GM23338 (cell line): ENCODE results near the gene THOP1. TPM values are rescaled to one million over a fixed set of nuclear protein-coding genes. Genes with fewer than 3 reads are reported as not detected.

Experiments
- ATAC-seq: fragments of 200-7000 bp; cut with Tn5 transposase; 3 replicates; pipeline ENCODE4 v1.9.1; 2020
- DNase-seq: peaks from one replicate; pipeline ENCODE4 v3.0.0-alpha.2; 2015; ENCODE audit warnings: low spot score
- H2AFZ ChIP-seq: fragments of 200-600 bp; sonication (generic); 2 replicates; pipeline ENCODE4 v1.8.0; 2016; ENCODE audit warnings: antibody characterized with exemption, mild to moderate bottlenecking, moderate library complexity
- H3F3A ChIP-seq: fragments of 200-600 bp; sonication (generic); replicated peaks from 2 replicates; pipeline ENCODE4 v1.8.0; 2017; ENCODE audit warnings: antibody characterized with exemption, mixed run types, low read depth
- H3K27ac ChIP-seq: fragments of 200-600 bp; sonication (generic); 2 replicates; pipeline ENCODE4 v1.6.1; 2016; ENCODE audit warnings: low read depth
- H3K27me3 ChIP-seq: fragments of 200-600 bp; sonication (generic); 2 replicates; pipeline ENCODE4 v1.8.0; 2016; ENCODE audit warnings: mild to moderate bottlenecking, mixed run types, moderate library complexity; ENCODE audit not compliant: insufficient read depth
- H3K36me3 ChIP-seq: fragments of 200-600 bp; sonication (generic); 2 replicates; pipeline ENCODE4 v1.8.0; 2016; ENCODE audit warnings: mild to moderate bottlenecking; ENCODE audit not compliant: insufficient read depth
- H3K4me1 ChIP-seq: fragments of 200-600 bp; sonication (generic); 2 replicates; pipeline ENCODE4 v1.8.0; 2016; ENCODE audit warnings: mild to moderate bottlenecking, moderate library complexity; ENCODE audit not compliant: insufficient read depth
- H3K4me2 ChIP-seq: fragments of 200-600 bp; sonication (generic); 2 replicates; pipeline ENCODE4 v1.7.1; 2017; ENCODE audit warnings: mixed run types
- H3K4me3 ChIP-seq: fragments of 200-600 bp; sonication (generic); 2 replicates; pipeline ENCODE4 v1.6.1; 2016; ENCODE audit warnings: mixed run types
- H3K79me2 ChIP-seq: fragments of 200-600 bp; sonication (generic); replicated peaks from 2 replicates; pipeline ENCODE4 v1.8.0; 2017; ENCODE audit warnings: mild to moderate bottlenecking; ENCODE audit not compliant: insufficient read depth
- H3K9me2 ChIP-seq: fragments of 200-600 bp; sonication (generic); 2 replicates; pipeline ENCODE4 v1.8.0; 2017; ENCODE audit not compliant: insufficient read depth
- H4K20me1 ChIP-seq: fragments of 200-600 bp; sonication (generic); replicated peaks from 2 replicates; pipeline ENCODE4 v1.8.0; 2017; ENCODE audit warnings: mild to moderate bottlenecking; ENCODE audit not compliant: insufficient read depth
- H3K27ac Mint-ChIP-seq: 2 replicates; pipeline ENCODE4 v1.8.0; 2020; ENCODE audit warnings: inconsistent platforms, mild to moderate bottlenecking, moderate library complexity, mixed read lengths
- H3K27me3 Mint-ChIP-seq: 3 replicates; pipeline ENCODE4 v1.8.0; 2022; ENCODE audit warnings: low read depth, mild to moderate bottlenecking, moderate library complexity, mixed read lengths, inconsistent platforms; ENCODE audit not compliant: insufficient read depth, poor library complexity
- H3K36me3 Mint-ChIP-seq: 3 replicates; pipeline ENCODE4 v1.8.0; 2021; ENCODE audit warnings: low read depth, mild to moderate bottlenecking, inconsistent platforms, moderate library complexity, mixed read lengths
- H3K4me1 Mint-ChIP-seq: 3 replicates; pipeline ENCODE4 v1.8.0; 2020; ENCODE audit warnings: mild to moderate bottlenecking, inconsistent platforms, mixed read lengths
- H3K4me3 Mint-ChIP-seq: 3 replicates; pipeline ENCODE4 v1.8.0; 2021; ENCODE audit warnings: moderate library complexity, mild to moderate bottlenecking, inconsistent platforms, mixed read lengths
- H3K9me3 Mint-ChIP-seq: 3 replicates; pipeline ENCODE4 v1.8.0; 2020; ENCODE audit warnings: moderate library complexity, mild to moderate bottlenecking, inconsistent platforms, mixed read lengths
- CREB1 ChIP-seq: fragments of 250-450 bp; sonication (Bioruptor Pico); IDR thresholded peaks from 2 replicates; pipeline ENCODE4 v1.5.0; 2020; ENCODE audit warnings: low read depth, mild to moderate bottlenecking, moderate library complexity
- ETS1 ChIP-seq: IDR thresholded peaks from 2 replicates; pipeline ENCODE4 v1.6.1; 2016; ENCODE audit warnings: antibody characterized with exemption
- EZH2phosphoT487 ChIP-seq: fragments of 200-600 bp; sonication (generic); IDR thresholded peaks from one replicate; pipeline ENCODE4 v1.8.1; 2018; ENCODE audit warnings: antibody characterized with exemption; ENCODE audit not compliant: unreplicated experiment
- NANOG ChIP-seq: IDR thresholded peaks from 2 replicates; pipeline ENCODE4 v1.6.1; 2016; ENCODE audit warnings: antibody characterized with exemption, borderline replicate concordance
- POLR2AphosphoS5 ChIP-seq: IDR thresholded peaks from 2 replicates; pipeline ENCODE4 v1.6.1; 2016; ENCODE audit warnings: antibody characterized with exemption, low read depth
- ZNF462 ChIP-seq: fragments of 250-450 bp; sonication (Bioruptor Pico); IDR thresholded peaks from 2 replicates; pipeline ENCODE4 v1.5.0; 2020; ENCODE audit warnings: mild to moderate bottlenecking, moderate library complexity
- polyA plus RNA-seq: library from polyadenylated mRNA; unstranded; fragments of >200 nt; fragmentation: Nextera tagmentation; extraction: Ambion mirVana; gene quantifications from 2 replicates; pipeline ENCODE4 v1.2.1, GENCODE V29; 2016
- total RNA-seq: library from RNA; depleted of rRNA; stranded (reverse); fragments of >200 nt; shearing (Covaris generic); gene quantifications from 2 replicates; pipeline ENCODE4 v1.2.3, GENCODE V29; 2014

Gene THOP1
- total and polyA plus RNA-seq, 2 experiments from 2014 or later: 110 to 229 TPM

GRCh38 chr19:2797280-2797679, 12.0 kb downstream of the THOP1 start (continued):
- TF ChIP-seq POLR2AphosphoS5 (no peak), NANOG (no peak)

- no peaks in the 10 kb centered on the region for H3K9me2 ChIP-seq
- no peak overlapping the region for H2AFZ ChIP-seq
- H3K4me1 ChIP-seq: no peaks in the 10 kb centered on the region
- Mint-ChIP-seq H3K4me1 (peaks cover 6% of the 10 kb centered on the region; the same call in 1 of the 3 replicates), H3K4me3 (no peak overlapping the region), H3K27ac (no peak overlapping the region), H3K27me3 (peaks cover 12% of the 10 kb centered on the region), H3K36me3 (peaks cover 78% of the 10 kb centered on the region), H3K9me3 (no peaks in the 10 kb centered on the region)
- no peaks in the 10 kb centered on the region for H3F3A ChIP-seq
- no peak overlapping the region for H3K4me3 ChIP-seq
- H3K4me2 ChIP-seq: no peak overlapping the region
- ATAC-seq (no peak), DNase-seq (no peak)
- H3K79me2 ChIP-seq: peaks cover 6% of the 10 kb centered on the region
- no peak overlapping the region for H3K27ac ChIP-seq
- TF ChIP-seq ZNF462 (CRISPR knock-in tag) (no peak), EZH2phosphoT487 (no peak), ETS1 (no peak), POLR2AphosphoS5 (no peak), CREB1 (CRISPR knock-in tag) (no peak)
- H4K20me1 ChIP-seq: peaks cover 16% of the 10 kb centered on the region; the same call in 1 of the 2 replicates
- H3K36me3 ChIP-seq: peaks cover 7% of the 10 kb centered on the region
- no peaks in the 10 kb centered on the region for H3K27me3 ChIP-seq
Observed at GRCh38 chr19:2798158-2798685, 12.9 kb downstream of the THOP1 start.
